ENCODE data around the gene VAMP3. TPM values are rescaled to one million over a fixed set of nuclear protein-coding genes. Genes with fewer than 3 reads are reported as not detected.
A peak's percentile ranks its signal among the peaks of the same experiment; 100 is the strongest.

The VAMP3 gene
- polyA plus RNA-seq, 1 donor (not counting 4 experiments of a cell fraction or from before 2014, with no cell fraction given), result 219 TPM

DNA sequence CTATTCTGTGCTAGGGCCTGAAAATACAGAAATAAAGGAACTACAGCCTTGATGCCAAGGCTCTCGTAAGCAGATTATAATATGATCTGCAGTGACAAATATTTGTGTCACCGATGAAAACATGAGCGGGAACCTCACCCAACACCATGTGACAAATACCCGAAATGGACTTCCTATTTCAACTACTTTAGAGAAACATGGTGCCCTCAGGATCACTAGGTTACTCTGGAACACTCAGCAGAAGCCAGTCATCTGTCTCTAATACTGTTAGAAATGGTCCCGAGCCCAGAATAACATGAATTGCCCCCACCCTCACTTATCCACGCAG, 463 bp upstream of the VAMP3 start:
- dilution Hi-C loops (cut with MboI; ENCODE audit: extremely low pct_ligation_motif_present, low sequenced_read_pairs), result no loop called here
- Histone ChIP-seq H3K9me1 (ENCODE audit: control insufficient read depth, extremely low read depth, insufficient read depth, low read length) (peaks cover 2% of the 10 kb centered on the region), H3K9me3 (ENCODE audit: control insufficient read depth, low read depth, low read length) (no peaks in the 10 kb centered on the region), H3K79me2 (ENCODE audit: control insufficient read depth, insufficient read depth, low read length) (peaks cover 34% of the 10 kb centered on the region), H3K4me2 (ENCODE audit: control insufficient read depth, extremely low read depth, insufficient read depth, low read depth, low read length) (peak overlapping the region; percentile 98), H3K4me3 (ENCODE audit: control insufficient read depth in 2 of 3, extremely low read depth in 1 of 3, insufficient read depth in 2 of 3, low read depth in 1 of 3, low read length in 3 of 3) (peak overlapping the region; percentile 74 to 95 (median 95)), H3K9ac (ENCODE audit: control insufficient read depth, extremely low read depth, insufficient read depth, low read length) (peak overlapping the region; percentile 82), H3K36me3 (ENCODE audit: control insufficient read depth in 2 of 2, extremely low read depth in 1 of 2, insufficient read depth in 2 of 2, low read length in 2 of 2) (peaks cover 3 to 5% of the 10 kb centered on the region in 2 experiments), H2AFZ (ENCODE audit: control insufficient read depth, low read length) (peak overlapping the region; percentile 100), H3K27ac (ENCODE audit: control insufficient read depth, insufficient read depth, low read length) (peak overlapping the region; percentile 73), H3K27me3 (ENCODE audit: control insufficient read depth, extremely low read depth, insufficient read depth, low read length) (no peaks in the 10 kb centered on the region), H3K4me1 (ENCODE audit: control insufficient read depth, extremely low read depth, insufficient read depth, low read length) (peaks cover 23% of the 10 kb centered on the region), H4K20me1 (ENCODE audit: control insufficient read depth, extremely low read depth, insufficient read depth, low read length) (no peaks in the 10 kb centered on the region)
- peak; percentile 66 for FAIRE-seq
- TF ChIP-seq, protein P1, sequence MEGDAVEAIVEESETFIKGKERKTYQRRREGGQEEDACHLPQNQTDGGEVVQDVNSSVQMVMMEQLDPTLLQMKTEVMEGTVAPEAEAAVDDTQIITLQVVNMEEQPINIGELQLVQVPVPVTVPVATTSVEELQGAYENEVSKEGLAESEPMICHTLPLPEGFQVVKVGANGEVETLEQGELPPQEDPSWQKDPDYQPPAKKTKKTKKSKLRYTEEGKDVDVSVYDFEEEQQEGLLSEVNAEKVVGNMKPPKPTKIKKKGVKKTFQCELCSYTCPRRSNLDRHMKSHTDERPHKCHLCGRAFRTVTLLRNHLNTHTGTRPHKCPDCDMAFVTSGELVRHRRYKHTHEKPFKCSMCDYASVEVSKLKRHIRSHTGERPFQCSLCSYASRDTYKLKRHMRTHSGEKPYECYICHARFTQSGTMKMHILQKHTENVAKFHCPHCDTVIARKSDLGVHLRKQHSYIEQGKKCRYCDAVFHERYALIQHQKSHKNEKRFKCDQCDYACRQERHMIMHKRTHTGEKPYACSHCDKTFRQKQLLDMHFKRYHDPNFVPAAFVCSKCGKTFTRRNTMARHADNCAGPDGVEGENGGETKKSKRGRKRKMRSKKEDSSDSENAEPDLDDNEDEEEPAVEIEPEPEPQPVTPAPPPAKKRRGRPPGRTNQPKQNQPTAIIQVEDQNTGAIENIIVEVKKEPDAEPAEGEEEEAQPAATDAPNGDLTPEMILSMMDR (optimal IDR thresholded peaks at IDR 0.05 in 1 of 3, IDR thresholded peaks at IDR 0.05 in 1 of 3, conservative IDR thresholded peaks at IDR 0.05 in 1 of 3; ENCODE audit: extremely low read depth in 1 of 3, insufficient read depth in 2 of 3, low read length in 3 of 3), result no peak
- no peak for TF ChIP-seq EZH2 (IDR thresholded peaks at IDR 0.05; ENCODE audit: low read length)
- DNase-seq (ENCODE audit: low read depth, low spot score), result no peak

DNA sequence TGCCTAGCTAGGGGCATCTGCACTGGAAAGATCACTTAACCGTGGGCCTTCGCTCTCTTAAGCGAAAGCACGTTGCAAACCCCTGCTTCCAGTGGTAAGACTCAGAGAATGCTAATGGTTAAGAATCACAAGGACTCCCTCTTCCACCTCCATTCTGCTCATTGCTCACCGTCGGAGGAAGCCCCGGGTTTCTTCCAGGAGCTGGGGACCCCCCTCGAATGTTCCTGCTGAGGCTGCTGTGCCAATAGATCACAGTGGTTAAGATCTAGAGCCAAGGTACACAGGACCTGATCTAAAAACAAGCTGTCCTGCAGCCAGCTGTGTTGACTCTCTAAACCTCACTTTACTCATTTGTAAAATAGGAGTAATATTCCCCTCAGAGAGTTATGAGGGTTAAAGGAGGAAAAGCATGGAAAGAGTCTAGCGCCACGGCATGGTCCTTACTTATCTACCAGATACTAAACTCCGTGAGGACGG, 765 bp downstream of the VAMP3 start:
- peaks cover 38% of the 10 kb centered on the region for H3K79me2 ChIP-seq (ENCODE audit: control insufficient read depth, insufficient read depth, low read length)
- H3K9me3 ChIP-seq (ENCODE audit: control insufficient read depth, low read depth, low read length), result no peaks in the 10 kb centered on the region
- FAIRE-seq, result peak; percentile 67
- DNase-seq (ENCODE audit: low read depth, low spot score), result no peak
- no peak for TF ChIP-seq EZH2 (IDR thresholded peaks at IDR 0.05; ENCODE audit: low read length)
- TF ChIP-seq, protein P1 (optimal IDR thresholded peaks at IDR 0.05 in 1 of 3, IDR thresholded peaks at IDR 0.05 in 1 of 3, conservative IDR thresholded peaks at IDR 0.05 in 1 of 3; ENCODE audit: extremely low read depth in 1 of 3, insufficient read depth in 2 of 3, low read length in 3 of 3), result no peak
- H3K36me3 ChIP-seq (ENCODE audit: control insufficient read depth in 2 of 2, extremely low read depth in 1 of 2, insufficient read depth in 2 of 2, low read length in 2 of 2), result peaks cover 5 to 6% of the 10 kb centered on the region in 2 experiments
- no peaks in the 10 kb centered on the region for H4K20me1 ChIP-seq (ENCODE audit: control insufficient read depth, extremely low read depth, insufficient read depth, low read length)
- no peaks in the 10 kb centered on the region for H3K27me3 ChIP-seq (ENCODE audit: control insufficient read depth, extremely low read depth, insufficient read depth, low read length)
- peaks cover 2% of the 10 kb centered on the region for H3K9me1 ChIP-seq (ENCODE audit: control insufficient read depth, extremely low read depth, insufficient read depth, low read length)
- peaks cover 23% of the 10 kb centered on the region for H3K4me1 ChIP-seq (ENCODE audit: control insufficient read depth, extremely low read depth, insufficient read depth, low read length)
- peak overlapping the region; percentile 83 for H3K27ac ChIP-seq (ENCODE audit: control insufficient read depth, insufficient read depth, low read length)
- dilution Hi-C loops (cut with MboI; ENCODE audit: extremely low pct_ligation_motif_present, low sequenced_read_pairs), result no loop called here
- peak overlapping the region; percentile 93 for H3K9ac ChIP-seq (ENCODE audit: control insufficient read depth, extremely low read depth, insufficient read depth, low read length)
- peak overlapping the region; percentile 45 for H2AFZ ChIP-seq (ENCODE audit: control insufficient read depth, low read length)
- H3K4me3 ChIP-seq (ENCODE audit: control insufficient read depth in 2 of 3, extremely low read depth in 1 of 3, insufficient read depth in 2 of 3, low read depth in 1 of 3, low read length in 3 of 3), result peak overlapping the region; percentile 74 to 95 (median 95)
- H3K4me2 ChIP-seq (ENCODE audit: control insufficient read depth, extremely low read depth, insufficient read depth, low read depth, low read length), result peak overlapping the region; percentile 90
